ENCODE results near the gene PALLD.

DNA sequence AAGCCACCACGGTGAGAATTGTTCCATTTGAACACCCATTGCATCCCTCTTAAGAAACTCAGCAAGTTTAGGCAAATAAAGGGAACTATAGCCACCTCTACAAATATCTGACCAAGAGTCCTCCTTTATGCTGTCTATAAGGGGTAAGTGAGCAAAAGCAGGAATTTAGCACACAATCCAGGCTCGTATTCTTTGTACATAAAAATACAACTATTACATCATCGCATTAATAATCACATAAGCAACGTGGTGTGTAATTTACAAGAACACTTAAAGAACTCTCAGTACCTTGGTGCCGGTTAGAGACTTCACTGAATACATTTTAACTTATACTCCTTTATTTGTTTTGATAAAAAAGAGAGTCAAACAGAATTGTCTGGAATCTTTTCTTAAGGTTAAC, 38.8 kb downstream of the PALLD start:
- TF ChIP-seq, protein P1, sequence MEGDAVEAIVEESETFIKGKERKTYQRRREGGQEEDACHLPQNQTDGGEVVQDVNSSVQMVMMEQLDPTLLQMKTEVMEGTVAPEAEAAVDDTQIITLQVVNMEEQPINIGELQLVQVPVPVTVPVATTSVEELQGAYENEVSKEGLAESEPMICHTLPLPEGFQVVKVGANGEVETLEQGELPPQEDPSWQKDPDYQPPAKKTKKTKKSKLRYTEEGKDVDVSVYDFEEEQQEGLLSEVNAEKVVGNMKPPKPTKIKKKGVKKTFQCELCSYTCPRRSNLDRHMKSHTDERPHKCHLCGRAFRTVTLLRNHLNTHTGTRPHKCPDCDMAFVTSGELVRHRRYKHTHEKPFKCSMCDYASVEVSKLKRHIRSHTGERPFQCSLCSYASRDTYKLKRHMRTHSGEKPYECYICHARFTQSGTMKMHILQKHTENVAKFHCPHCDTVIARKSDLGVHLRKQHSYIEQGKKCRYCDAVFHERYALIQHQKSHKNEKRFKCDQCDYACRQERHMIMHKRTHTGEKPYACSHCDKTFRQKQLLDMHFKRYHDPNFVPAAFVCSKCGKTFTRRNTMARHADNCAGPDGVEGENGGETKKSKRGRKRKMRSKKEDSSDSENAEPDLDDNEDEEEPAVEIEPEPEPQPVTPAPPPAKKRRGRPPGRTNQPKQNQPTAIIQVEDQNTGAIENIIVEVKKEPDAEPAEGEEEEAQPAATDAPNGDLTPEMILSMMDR (IDR thresholded peaks at IDR 0.05) = no peak
- no peak for TF ChIP-seq EP300 (IDR thresholded peaks at IDR 0.05)

All from sigmoid colon (tissue), 4 donors.